HFFc6 (cell line): ENCODE measurements around the gene EEF2. TPM values are rescaled to one million over a fixed set of nuclear protein-coding genes. Genes with fewer than 3 reads are reported as not detected.

Experiments
- DNase-seq: peaks from one replicate; pipeline ENCODE4 v3.0.0-alpha.2; 2018
- H3K27ac Mint-ChIP-seq: 2 replicates; pipeline ENCODE4 v1.8.0; 2020; ENCODE audit warnings: mild to moderate bottlenecking, mixed read lengths
- H3K27me3 Mint-ChIP-seq: 2 replicates; pipeline ENCODE4 v1.8.0; 2021; ENCODE audit warnings: mild to moderate bottlenecking, moderate library complexity, mixed read lengths; ENCODE audit not compliant: insufficient read depth
- H3K36me3 Mint-ChIP-seq: 2 replicates; pipeline ENCODE4 v1.8.0; 2021; ENCODE audit warnings: low read depth, mixed read lengths
- H3K4me1 Mint-ChIP-seq: 2 replicates; pipeline ENCODE4 v1.8.0; 2020; ENCODE audit warnings: low read depth, mixed read lengths
- H3K4me3 Mint-ChIP-seq: 2 replicates; pipeline ENCODE4 v1.8.0; 2020; ENCODE audit warnings: mild to moderate bottlenecking, moderate library complexity, mixed read lengths
- H3K9me3 Mint-ChIP-seq: 2 replicates; pipeline ENCODE4 v1.8.0; 2020; ENCODE audit warnings: mild to moderate bottlenecking, mixed read lengths
- CTCF ChIP-seq: fragments of 200-600 bp; sonication (generic); IDR thresholded peaks from 2 replicates; pipeline ENCODE4 v1.5.0; 2021; ENCODE audit warnings: antibody characterized with exemption, mild to moderate bottlenecking
- total RNA-seq, 6 experiments: library from RNA; stranded (reverse); fragmentation: NEBNext Ultra II Directional; extraction: Animal tissue kit (Norgen Biotek cat#: 25700); gene quantifications; 2 replicates in 1 of 6; 3 replicates in 5 of 6; pipeline ENCODE4 v1.2.3, GENCODE V29; 2021

Gene EEF2
- total RNA-seq, 6 experiments from 2014 or later: 2,555 to 2,867 (median 2,696) TPM

GRCh38 chr19:4027146-4027545 lies 41.9 kb upstream of the EEF2 start:
- H3K9me3 Mint-ChIP-seq: no peaks in the 10 kb centered on the region
- no peaks in the 10 kb centered on the region for H3K4me1 Mint-ChIP-seq
- peaks cover 3% of the 10 kb centered on the region; the same call in 1 of the 2 replicates for H3K36me3 Mint-ChIP-seq
- H3K27ac Mint-ChIP-seq: no peak overlapping the region
- H3K27me3 Mint-ChIP-seq: peaks cover 10% of the 10 kb centered on the region
- DNase-seq: no peak
- no peak for TF ChIP-seq CTCF
- no peak overlapping the region for H3K4me3 Mint-ChIP-seq

- Mint-ChIP-seq H3K4me3 (no peak overlapping the region), H3K27me3 (peaks cover 10% of the 10 kb centered on the region), H3K36me3 (peaks cover 3% of the 10 kb centered on the region; the same call in 1 of the 2 replicates), H3K4me1 (no peaks in the 10 kb centered on the region), H3K27ac (no peak overlapping the region), H3K9me3 (no peaks in the 10 kb centered on the region)
- no peak for DNase-seq
- TF ChIP-seq CTCF: no peak
Measured at GRCh38 chr19:4025317-4025716, 40.1 kb upstream of the EEF2 start.

GRCh38 chr19:4023600-4024398 lies 38.5 kb upstream of the EEF2 start:
- TF ChIP-seq CTCF: no peak
- H3K4me1 Mint-ChIP-seq: no peaks in the 10 kb centered on the region
- no peak for DNase-seq
- H3K36me3 Mint-ChIP-seq: peaks cover 3% of the 10 kb centered on the region; the same call in 1 of the 2 replicates
- H3K27ac Mint-ChIP-seq: no peak overlapping the region
- H3K9me3 Mint-ChIP-seq: no peaks in the 10 kb centered on the region
- no peak overlapping the region for H3K4me3 Mint-ChIP-seq
- H3K27me3 Mint-ChIP-seq: peaks cover 10% of the 10 kb centered on the region

GRCh38 chr19:4019578-4019977 lies 34.3 kb upstream of the EEF2 start:
- DNase-seq: no peak
- Mint-ChIP-seq H3K4me1 (no peaks in the 10 kb centered on the region), H3K36me3 (peaks cover 3% of the 10 kb centered on the region; the same call in 1 of the 2 replicates)

GRCh38 chr19:4018775-4019504 lies 33.7 kb upstream of the EEF2 start:
- DNase-seq: no peak
- H3K4me1 Mint-ChIP-seq: no peaks in the 10 kb centered on the region
- TF ChIP-seq CTCF: no peak
- no peaks in the 10 kb centered on the region for H3K9me3 Mint-ChIP-seq
- peaks cover 5% of the 10 kb centered on the region; the same call in 1 of the 2 replicates for H3K27me3 Mint-ChIP-seq
- no peaks in the 10 kb centered on the region; the same call in 1 of the 2 replicates for H3K36me3 Mint-ChIP-seq
- no peak overlapping the region for H3K4me3 Mint-ChIP-seq
- H3K27ac Mint-ChIP-seq: no peak overlapping the region

More at GRCh38 chr19:4019578-4019977, 34.3 kb upstream of the EEF2 start:
- H3K27ac Mint-ChIP-seq: no peak overlapping the region
- no peak overlapping the region for H3K4me3 Mint-ChIP-seq
- no peaks in the 10 kb centered on the region for H3K9me3 Mint-ChIP-seq
- H3K27me3 Mint-ChIP-seq: peaks cover 8% of the 10 kb centered on the region
- no peak for TF ChIP-seq CTCF
